GM12864 (cell line): ENCODE measurements around the gene PHACTR1.

ENCODE experiments used
- DNase-seq: peaks from one replicate; pipeline ENCODE4 v3.0.0-alpha.2; 2011; ENCODE audit warnings: low read depth
- H3K4me3 ChIP-seq: 2 replicates; pipeline ENCODE4 v1.5.1; 2011; ENCODE audit warnings: mild to moderate bottlenecking, low read depth, low read length, control low read depth
- CTCF ChIP-seq: IDR thresholded peaks from 2 replicates; pipeline ENCODE4 v1.5.1; 2011; ENCODE audit warnings: low read depth, mild to moderate bottlenecking, moderate library complexity, low read length, control low read depth, inconsistent platforms; ENCODE audit errors: missing control alignments

PHACTR1 gene

GRCh38 chr6:12826584-12826983, 110.0 kb downstream of the PHACTR1 start:
- no peak overlapping the region for H3K4me3 ChIP-seq
- DNase-seq, result no peak
- no peak for TF ChIP-seq CTCF

GRCh38 chr6:12827921-12828320, 111.4 kb downstream of the PHACTR1 start:
- no peak for TF ChIP-seq CTCF
- no peak overlapping the region for H3K4me3 ChIP-seq
- no peak for DNase-seq

- DNase-seq, result no peak
- H3K4me3 ChIP-seq, result no peak overlapping the region
Measured at GRCh38 chr6:12832226-12832735, 115.7 kb downstream of the PHACTR1 start.

GRCh38 chr6:12836009-12836408, 119.4 kb downstream of the PHACTR1 start:
- no peak overlapping the region for H3K4me3 ChIP-seq
- no peak for TF ChIP-seq CTCF
- no peak for DNase-seq

More at GRCh38 chr6:12832226-12832735, 115.7 kb downstream of the PHACTR1 start:
- TF ChIP-seq CTCF, result no peak

GRCh38 chr6:12841619-12842018, 125.1 kb downstream of the PHACTR1 start:
- DNase-seq, result no peak
- no peak for TF ChIP-seq CTCF
- no peak overlapping the region for H3K4me3 ChIP-seq

GRCh38 chr6:12842114-12842513, 125.5 kb downstream of the PHACTR1 start:
- no peak for DNase-seq
- H3K4me3 ChIP-seq, result no peak overlapping the region
- no peak for TF ChIP-seq CTCF

GRCh38 chr6:12842658-12843057, 126.1 kb downstream of the PHACTR1 start:
- no peak for DNase-seq
- TF ChIP-seq CTCF, result no peak
- H3K4me3 ChIP-seq, result no peak overlapping the region
